ENCODE data around the gene SEMA3E.

DNA sequence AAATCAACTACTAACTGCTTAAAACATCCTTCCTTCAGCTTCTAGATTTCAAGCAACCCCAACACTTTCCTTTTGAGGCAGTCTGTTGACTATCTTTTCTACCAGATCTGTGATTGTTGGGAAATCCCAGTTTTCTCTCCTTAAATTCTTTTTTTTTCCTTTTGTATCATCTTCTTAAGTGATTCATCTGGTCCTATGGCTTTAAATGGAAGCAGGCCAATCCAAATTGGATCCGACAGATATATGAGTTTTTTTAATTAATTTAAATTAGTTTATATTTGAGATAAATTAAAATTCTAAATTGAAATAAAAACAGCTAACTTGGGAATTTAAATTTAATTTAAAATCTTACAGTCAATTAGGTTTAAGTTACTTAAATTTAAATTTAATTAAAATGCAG, 335.0 kb downstream of the SEMA3E start:
- TF ChIP-seq, protein P1, sequence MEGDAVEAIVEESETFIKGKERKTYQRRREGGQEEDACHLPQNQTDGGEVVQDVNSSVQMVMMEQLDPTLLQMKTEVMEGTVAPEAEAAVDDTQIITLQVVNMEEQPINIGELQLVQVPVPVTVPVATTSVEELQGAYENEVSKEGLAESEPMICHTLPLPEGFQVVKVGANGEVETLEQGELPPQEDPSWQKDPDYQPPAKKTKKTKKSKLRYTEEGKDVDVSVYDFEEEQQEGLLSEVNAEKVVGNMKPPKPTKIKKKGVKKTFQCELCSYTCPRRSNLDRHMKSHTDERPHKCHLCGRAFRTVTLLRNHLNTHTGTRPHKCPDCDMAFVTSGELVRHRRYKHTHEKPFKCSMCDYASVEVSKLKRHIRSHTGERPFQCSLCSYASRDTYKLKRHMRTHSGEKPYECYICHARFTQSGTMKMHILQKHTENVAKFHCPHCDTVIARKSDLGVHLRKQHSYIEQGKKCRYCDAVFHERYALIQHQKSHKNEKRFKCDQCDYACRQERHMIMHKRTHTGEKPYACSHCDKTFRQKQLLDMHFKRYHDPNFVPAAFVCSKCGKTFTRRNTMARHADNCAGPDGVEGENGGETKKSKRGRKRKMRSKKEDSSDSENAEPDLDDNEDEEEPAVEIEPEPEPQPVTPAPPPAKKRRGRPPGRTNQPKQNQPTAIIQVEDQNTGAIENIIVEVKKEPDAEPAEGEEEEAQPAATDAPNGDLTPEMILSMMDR (IDR thresholded peaks at IDR 0.05 in 2 of 3, conservative IDR thresholded peaks at IDR 0.05 in 1 of 3; ENCODE audit: insufficient read depth in 2 of 3, low read depth in 1 of 3, low read length in 3 of 3): no peak
- TF ChIP-seq, protein P2, sequence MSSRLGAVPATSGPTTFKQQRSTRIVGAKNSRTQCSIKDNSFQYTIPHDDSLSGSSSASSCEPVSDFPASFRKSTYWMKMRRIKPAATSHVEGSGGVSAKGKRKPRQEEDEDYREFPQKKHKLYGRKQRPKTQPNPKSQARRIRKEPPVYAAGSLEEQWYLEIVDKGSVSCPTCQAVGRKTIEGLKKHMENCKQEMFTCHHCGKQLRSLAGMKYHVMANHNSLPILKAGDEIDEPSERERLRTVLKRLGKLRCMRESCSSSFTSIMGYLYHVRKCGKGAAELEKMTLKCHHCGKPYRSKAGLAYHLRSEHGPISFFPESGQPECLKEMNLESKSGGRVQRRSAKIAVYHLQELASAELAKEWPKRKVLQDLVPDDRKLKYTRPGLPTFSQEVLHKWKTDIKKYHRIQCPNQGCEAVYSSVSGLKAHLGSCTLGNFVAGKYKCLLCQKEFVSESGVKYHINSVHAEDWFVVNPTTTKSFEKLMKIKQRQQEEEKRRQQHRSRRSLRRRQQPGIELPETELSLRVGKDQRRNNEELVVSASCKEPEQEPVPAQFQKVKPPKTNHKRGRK (tag; IDR thresholded peaks at IDR 0.05): no peak
- TF ChIP-seq POLR2A (conservative IDR thresholded peaks at IDR 0.05): no peak
